ENCODE results near the gene DIP2C. TPM values are rescaled to one million over a fixed set of nuclear protein-coding genes. Genes with fewer than 3 reads are reported as not detected.

The DIP2C gene
- polyA plus RNA-seq, 1 of the 3 experiments (the other 2 are of a cell fraction): 8.7 TPM

- H2AFZ ChIP-seq (ENCODE audit: low read depth): no peak overlapping the region
- H3K9ac ChIP-seq: no peak overlapping the region
- no peaks in the 10 kb centered on the region for H3K9me2 ChIP-seq
- peaks cover 10% of the 10 kb centered on the region for H3F3A ChIP-seq (replicated peaks; ENCODE audit: insufficient read depth)
- no peaks in the 10 kb centered on the region for H3K36me3 ChIP-seq (replicated peaks in 1 of 2; ENCODE audit: control insufficient read depth in 1 of 2, insufficient read depth in 2 of 2, low read length in 1 of 2)
- no peaks in the 10 kb centered on the region for H3K27me3 ChIP-seq (ENCODE audit: insufficient read depth)
- peak; percentile 61 for DNase-seq
- 83% methylated on average over 10 of the region's 10 CpGs for WGBS (ENCODE audit: low lambda C conversion rate)
- peaks cover 67% of the 10 kb centered on the region for H3K79me2 ChIP-seq (ENCODE audit: insufficient read depth)
- ChIA-PET CTCF (interaction anchor here (0.8 to 1.0 kb wide), 2 partner anchors 11 to 231 kb away, joined by 3 to 4 read pairs; no protein-coding TSS in a partner anchor), POLR2A (no interaction called here)
- peaks cover 5 to 14% of the 10 kb centered on the region in 2 experiments; a peak in 2 of 4 replicates for H3K4me1 ChIP-seq (ENCODE audit: control insufficient read depth in 1 of 2, insufficient read depth in 2 of 2, low read depth in 1 of 2, low read length in 1 of 2)
- peaks cover 88% of the 10 kb centered on the region for H4K20me1 ChIP-seq (ENCODE audit: insufficient read depth)
- no peak overlapping the region for H3K4me3 ChIP-seq (ENCODE audit: low read depth in 2 of 2, low read length in 1 of 2)
- no peak overlapping the region for H3K4me2 ChIP-seq
- no peak overlapping the region for H3K27ac ChIP-seq (ENCODE audit: low read depth in 2 of 2, low read length in 1 of 2)
- no peak for TF ChIP-seq IRF3 (IDR thresholded peaks at IDR 0.05; ENCODE audit: low read depth, low read length)
- TF ChIP-seq USF2 (IDR thresholded peaks at IDR 0.05; ENCODE audit: borderline replicate concordance, low read depth, low read length): peak; percentile 37; the same call in 1 of the 2 replicates
- peak; percentile 72; the same call in 1 of the 2 replicates for TF ChIP-seq USF1 (IDR thresholded peaks at IDR 0.05; ENCODE audit: borderline replicate concordance, low read depth)
- no peaks in the 10 kb centered on the region for H3K9me3 ChIP-seq
Measured at GRCh38 chr10:557792-558328, 131.6 kb downstream of the DIP2C start.

GRCh38 chr10:556971-557637 is 132.4 kb downstream of the DIP2C start:
- Histone ChIP-seq H3K9me3 (no peaks in the 10 kb centered on the region), H3K79me2 (ENCODE audit: insufficient read depth) (peaks cover 69% of the 10 kb centered on the region), H3K27ac (ENCODE audit: low read depth in 2 of 2, low read length in 1 of 2) (no peak overlapping the region), H3K4me1 (ENCODE audit: control insufficient read depth in 1 of 2, insufficient read depth in 2 of 2, low read depth in 1 of 2, low read length in 1 of 2) (peaks cover 5 to 14% of the 10 kb centered on the region in 2 experiments; a peak in 2 of 4 replicates), H3K4me3 (ENCODE audit: low read depth in 2 of 2, low read length in 1 of 2) (no peak overlapping the region), H3K9me2 (no peaks in the 10 kb centered on the region), H2AFZ (ENCODE audit: low read depth) (no peak overlapping the region), H3K9ac (no peak overlapping the region), H3K27me3 (ENCODE audit: insufficient read depth) (no peaks in the 10 kb centered on the region), H3F3A (replicated peaks; ENCODE audit: insufficient read depth) (peaks cover 10% of the 10 kb centered on the region), H3K36me3 (replicated peaks in 1 of 2; ENCODE audit: control insufficient read depth in 1 of 2, insufficient read depth in 2 of 2, low read length in 1 of 2) (no peaks in the 10 kb centered on the region), H3K4me2 (no peak overlapping the region), H4K20me1 (ENCODE audit: insufficient read depth) (peaks cover 90% of the 10 kb centered on the region)
- no peak for DNase-seq
- WGBS (ENCODE audit: low lambda C conversion rate): 94% methylated on average over 7 of the region's 14 CpGs
- CTCF ChIA-PET: interaction anchor here (1.0 kb wide), 1 partner anchor 232 kb away, joined by 3 read pairs; no protein-coding TSS in a partner anchor
- POLR2A ChIA-PET: no interaction called here
- TF ChIP-seq MAX (IDR thresholded peaks at IDR 0.05; ENCODE audit: low read depth) (no peak), IRF3 (IDR thresholded peaks at IDR 0.05; ENCODE audit: low read depth, low read length) (no peak), RAD21 (IDR thresholded peaks at IDR 0.05; ENCODE audit: low read length) (no peak), PBX3 (IDR thresholded peaks at IDR 0.05) (no peak), JUND (IDR thresholded peaks at IDR 0.05) (no peak), TAF1 (IDR thresholded peaks at IDR 0.05; ENCODE audit: borderline replicate concordance, low read depth, low read length) (no peak), FOXJ3 (CRISPR knock-in tag; IDR thresholded peaks at IDR 0.05) (no peak), ZBTB33 (IDR thresholded peaks at IDR 0.05; ENCODE audit: borderline replicate concordance, low read depth) (no peak), SIN3A (IDR thresholded peaks at IDR 0.05; ENCODE audit: borderline replicate concordance, low read depth, low read length) (no peak), USF2 (IDR thresholded peaks at IDR 0.05; ENCODE audit: borderline replicate concordance, low read depth, low read length) (no peak)
